Stimulated activated memory B cell treated with anti-CD40 and anti-IgM and Interleukin-4, amounts not matched to agents 10 μg/mL and 1 μg/mL and 100 μg/mL, for 72 hours (primary cell): Measurements from ENCODE around the gene PRRT2.
"Not testable (repeated sequence)": the region's sequence is repeated elsewhere in the genome, so short reads cannot be mapped to it uniquely, and the experiment has no call there.

Experiments used
- ATAC-seq: fragments of 150-1000 bp; cut with Tn5 transposase; 2 replicates; pipeline ENCODE4 v1.10.0; 2021
- H3K27ac Mint-ChIP-seq: one replicate; pipeline ENCODE4 v1.8.0; 2022; ENCODE audit warnings: mild to moderate bottlenecking, mixed read lengths
- H3K27me3 Mint-ChIP-seq: one replicate; pipeline ENCODE4 v1.8.0; 2022; ENCODE audit warnings: mixed read lengths
- H3K36me3 Mint-ChIP-seq: one replicate; pipeline ENCODE4 v1.8.0; 2022; ENCODE audit warnings: mixed read lengths
- H3K4me1 Mint-ChIP-seq: one replicate; pipeline ENCODE4 v1.8.0; 2022; ENCODE audit warnings: mixed read lengths
- H3K4me3 Mint-ChIP-seq: one replicate; pipeline ENCODE4 v1.8.0; 2022; ENCODE audit warnings: mild to moderate bottlenecking, moderate library complexity, mixed read lengths
- H3K9me3 Mint-ChIP-seq: one replicate; pipeline ENCODE4 v1.8.0; 2022; ENCODE audit warnings: mixed read lengths

PRRT2 gene

DNA sequence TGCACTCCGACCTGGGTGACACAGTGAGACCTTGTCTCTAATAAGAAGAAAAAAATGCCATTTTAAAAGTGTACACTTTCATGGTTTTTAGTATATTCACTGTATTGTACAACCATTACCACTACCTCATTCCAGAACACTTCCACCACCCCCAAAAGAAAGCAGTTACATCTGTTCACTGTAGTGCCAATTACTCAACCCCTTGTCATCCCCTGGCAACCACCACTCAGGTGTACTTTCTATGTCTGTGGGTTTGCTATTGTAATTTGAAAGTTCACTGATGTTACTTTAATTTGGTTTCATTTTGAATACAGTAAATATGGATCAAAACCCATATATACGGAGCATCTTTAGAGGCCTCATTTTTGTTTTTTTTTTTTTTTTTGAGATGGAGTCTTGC, 27.8 kb upstream of the PRRT2 start:
- Mint-ChIP-seq H3K36me3 (no peaks in the 10 kb centered on the region), H3K4me1 (peaks cover 16% of the 10 kb centered on the region), H3K27ac (peak overlapping the region; percentile 77), H3K27me3 (no peaks in the 10 kb centered on the region), H3K9me3 (no peaks in the 10 kb centered on the region), H3K4me3 (no peak overlapping the region)
- no peak for ATAC-seq

DNA sequence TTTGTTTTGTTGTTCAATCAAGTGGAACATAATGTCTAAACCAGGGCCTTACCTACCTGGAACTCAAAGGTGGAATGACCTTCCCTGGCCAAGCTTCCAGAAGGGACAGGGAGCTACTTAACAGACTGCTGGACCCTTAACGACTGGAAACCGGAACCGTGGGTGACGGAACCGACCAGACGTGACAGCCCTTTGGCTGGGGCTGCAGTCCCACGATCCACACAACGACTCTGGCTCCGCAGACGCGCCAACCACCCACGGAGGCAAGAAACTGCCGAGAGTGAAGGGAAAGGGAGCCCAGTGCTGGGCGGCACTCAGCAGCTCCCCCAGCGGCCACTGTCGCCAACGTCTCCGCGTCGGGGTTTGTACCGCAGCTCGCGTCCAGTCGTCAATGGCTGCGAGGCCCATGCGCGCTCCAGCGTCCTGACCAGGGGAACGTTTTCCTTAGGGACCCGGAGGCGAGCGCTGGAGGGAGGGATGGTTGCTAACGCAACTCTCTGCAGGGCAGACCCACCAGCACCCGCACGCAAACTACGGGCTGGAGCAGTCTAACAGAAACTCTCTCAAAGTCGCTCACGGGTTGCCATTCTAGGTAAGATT, 27.0 kb upstream of the PRRT2 start:
- H3K27ac Mint-ChIP-seq, result peak overlapping the region; percentile 77
- H3K27me3 Mint-ChIP-seq, result no peaks in the 10 kb centered on the region
- peak overlapping the region; percentile 72 for H3K4me3 Mint-ChIP-seq
- ATAC-seq, result peak; percentile 86
- H3K4me1 Mint-ChIP-seq, result peaks cover 16% of the 10 kb centered on the region
- H3K9me3 Mint-ChIP-seq, result no peaks in the 10 kb centered on the region
- H3K36me3 Mint-ChIP-seq, result no peaks in the 10 kb centered on the region

DNA sequence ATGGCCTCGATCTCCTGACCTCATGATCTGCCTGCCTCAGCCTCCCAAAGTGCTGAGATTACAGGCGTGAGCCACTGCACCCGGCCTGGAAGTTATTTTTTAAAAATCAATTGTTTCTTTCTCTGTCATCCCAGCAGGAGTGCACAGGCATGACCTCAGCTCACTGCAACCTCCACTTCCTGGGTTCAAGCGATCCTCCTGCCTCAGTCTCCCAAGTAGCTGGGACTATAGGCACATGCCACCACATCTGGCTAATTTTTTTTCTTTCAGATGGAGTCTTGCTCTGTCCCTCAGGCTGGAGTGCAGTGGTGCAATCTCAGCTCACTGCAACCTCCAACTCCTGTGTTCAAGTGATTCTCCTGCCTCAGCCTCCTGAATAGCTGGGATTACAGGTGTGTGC, 24.8 kb upstream of the PRRT2 start:
- not testable (repeated sequence) for H3K36me3 Mint-ChIP-seq, H3K4me3 Mint-ChIP-seq, H3K27me3 Mint-ChIP-seq, H3K27ac Mint-ChIP-seq, ATAC-seq, H3K9me3 Mint-ChIP-seq
- H3K4me1 Mint-ChIP-seq, result peaks cover 16% of the 10 kb centered on the region

DNA sequence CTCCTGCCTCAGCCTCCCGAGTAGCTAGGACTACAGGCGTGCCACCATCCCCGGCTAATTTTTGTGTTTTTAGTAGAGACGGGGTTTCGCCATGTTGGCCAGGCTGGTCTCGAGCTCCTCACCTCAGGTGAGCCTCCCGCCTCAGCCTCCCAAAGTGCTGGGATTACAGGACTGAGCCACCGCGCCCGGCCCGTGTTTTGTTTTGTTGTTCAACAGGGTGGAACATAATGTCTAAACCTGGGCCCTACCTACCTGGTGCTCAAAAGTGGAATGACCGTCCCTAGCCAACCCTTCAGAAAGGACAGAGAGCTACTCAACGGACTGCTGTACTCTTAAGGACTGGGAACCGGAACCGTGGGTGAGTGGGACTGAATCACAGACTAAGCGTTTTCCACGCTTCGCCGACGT, 22.2 kb upstream of the PRRT2 start:
- peak overlapping the region; percentile 85 for H3K4me3 Mint-ChIP-seq
- H3K9me3 Mint-ChIP-seq, result no peaks in the 10 kb centered on the region
- H3K4me1 Mint-ChIP-seq, result peaks cover 30% of the 10 kb centered on the region
- peak overlapping the region; percentile 85 for H3K27ac Mint-ChIP-seq
- H3K36me3 Mint-ChIP-seq, result peaks cover 7% of the 10 kb centered on the region
- peak; percentile 0 for ATAC-seq
- H3K27me3 Mint-ChIP-seq, result no peaks in the 10 kb centered on the region

DNA sequence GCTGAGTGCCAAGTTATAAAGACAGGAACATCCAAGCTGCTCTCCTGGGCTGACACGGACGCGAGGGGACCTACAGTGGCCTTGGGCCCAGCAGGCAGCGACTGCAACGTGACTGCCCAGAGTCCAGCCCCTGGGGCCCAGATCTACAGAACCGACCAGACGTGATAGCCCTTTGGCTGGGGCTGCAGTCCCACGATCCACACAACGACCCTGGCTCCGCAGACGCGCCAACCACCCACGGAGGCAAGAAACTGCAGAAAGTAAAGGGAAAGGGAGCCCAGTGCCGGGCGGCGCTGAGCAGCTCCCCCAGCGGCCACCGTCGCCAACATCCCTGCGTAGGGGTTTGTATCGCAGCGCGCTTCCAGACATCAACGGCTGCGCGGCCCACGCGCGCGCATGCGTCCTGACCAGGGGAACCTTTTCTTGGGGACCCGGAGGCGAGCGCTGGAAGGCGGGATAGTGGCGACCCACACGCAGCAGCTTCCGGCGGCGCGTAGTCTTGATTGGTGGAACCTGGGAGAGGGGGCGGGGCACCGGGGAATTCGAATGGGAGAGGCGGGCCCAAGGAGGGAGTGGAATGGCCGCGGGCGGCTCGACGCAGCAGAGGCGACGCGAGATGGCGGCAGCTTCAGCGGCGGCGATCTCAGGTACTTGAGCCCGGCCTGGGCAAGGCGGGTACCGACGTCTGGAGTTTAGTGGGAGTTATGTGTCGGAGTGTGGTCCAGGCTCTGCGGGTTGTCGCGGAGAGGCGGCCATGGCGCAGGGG, 21.6 kb upstream of the PRRT2 start, which contains the start of gene KIF22:
Gene KIF22 (plus strand): TSS at position 569 of the 766 bp plus-strand sequence. CDS start 9 bp downstream, at position 578.
- Mint-ChIP-seq H3K4me3 (peak within 1 kb of the TSS; percentile 85), H3K27ac (peak within 1 kb of the TSS; percentile 85), H3K9me3 (no peaks in the 10 kb centered on the region), H3K36me3 (peaks cover 7% of the 10 kb centered on the region), H3K27me3 (no peaks in the 10 kb centered on the region), H3K4me1 (peaks cover 25% of the 10 kb centered on the region)
- peak; percentile 100 for ATAC-seq

DNA sequence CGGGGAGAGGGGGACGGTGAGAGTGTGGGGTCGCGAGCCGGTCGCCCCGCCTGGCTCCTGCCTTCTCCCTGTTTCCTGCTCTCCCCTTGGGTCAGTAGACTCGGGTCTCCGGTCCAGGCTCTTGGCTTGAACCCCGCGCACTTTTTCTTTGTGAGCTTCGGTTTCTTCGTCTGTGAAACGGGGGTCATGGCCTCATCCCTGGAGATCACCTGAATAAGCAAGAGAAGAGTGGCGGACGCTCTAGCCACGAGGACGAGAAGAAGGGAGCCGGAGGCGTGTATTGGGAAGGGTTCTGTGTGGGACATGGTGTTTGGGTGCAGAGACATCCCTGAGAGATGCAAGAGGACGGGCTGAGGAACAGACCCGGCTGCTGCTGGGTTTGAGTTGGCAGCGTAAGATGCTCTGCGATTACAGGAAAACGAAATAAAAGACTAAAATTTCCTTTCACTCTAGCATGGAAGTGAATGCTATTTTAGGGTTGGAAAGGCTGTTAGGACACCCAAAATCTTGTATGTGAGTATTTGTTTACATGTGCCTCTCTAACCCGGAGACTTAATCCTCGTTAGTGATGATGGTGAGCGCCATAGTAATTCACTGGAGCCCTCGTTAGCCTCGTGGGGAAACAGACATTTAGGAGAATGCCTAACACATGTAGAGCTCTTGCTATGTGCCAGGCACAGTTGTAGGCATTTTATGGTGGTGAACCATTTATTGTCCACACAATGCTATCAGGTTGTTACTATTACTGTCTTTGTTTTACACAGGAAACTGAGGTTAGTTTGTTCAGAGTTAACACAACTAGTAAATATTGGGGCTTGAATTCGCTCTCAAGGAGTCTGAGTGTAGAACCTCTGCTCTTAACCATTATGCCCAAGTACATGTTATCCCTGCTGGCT, 20.8 kb upstream of the PRRT2 start:
- peaks cover 21% of the 10 kb centered on the region for H3K4me1 Mint-ChIP-seq
- peak overlapping the region; percentile 85 for H3K27ac Mint-ChIP-seq
- no peaks in the 10 kb centered on the region for H3K9me3 Mint-ChIP-seq
- H3K4me3 Mint-ChIP-seq, result peak overlapping the region; percentile 85
- H3K36me3 Mint-ChIP-seq, result peaks cover 7% of the 10 kb centered on the region
- no peak for ATAC-seq
- no peaks in the 10 kb centered on the region for H3K27me3 Mint-ChIP-seq

DNA sequence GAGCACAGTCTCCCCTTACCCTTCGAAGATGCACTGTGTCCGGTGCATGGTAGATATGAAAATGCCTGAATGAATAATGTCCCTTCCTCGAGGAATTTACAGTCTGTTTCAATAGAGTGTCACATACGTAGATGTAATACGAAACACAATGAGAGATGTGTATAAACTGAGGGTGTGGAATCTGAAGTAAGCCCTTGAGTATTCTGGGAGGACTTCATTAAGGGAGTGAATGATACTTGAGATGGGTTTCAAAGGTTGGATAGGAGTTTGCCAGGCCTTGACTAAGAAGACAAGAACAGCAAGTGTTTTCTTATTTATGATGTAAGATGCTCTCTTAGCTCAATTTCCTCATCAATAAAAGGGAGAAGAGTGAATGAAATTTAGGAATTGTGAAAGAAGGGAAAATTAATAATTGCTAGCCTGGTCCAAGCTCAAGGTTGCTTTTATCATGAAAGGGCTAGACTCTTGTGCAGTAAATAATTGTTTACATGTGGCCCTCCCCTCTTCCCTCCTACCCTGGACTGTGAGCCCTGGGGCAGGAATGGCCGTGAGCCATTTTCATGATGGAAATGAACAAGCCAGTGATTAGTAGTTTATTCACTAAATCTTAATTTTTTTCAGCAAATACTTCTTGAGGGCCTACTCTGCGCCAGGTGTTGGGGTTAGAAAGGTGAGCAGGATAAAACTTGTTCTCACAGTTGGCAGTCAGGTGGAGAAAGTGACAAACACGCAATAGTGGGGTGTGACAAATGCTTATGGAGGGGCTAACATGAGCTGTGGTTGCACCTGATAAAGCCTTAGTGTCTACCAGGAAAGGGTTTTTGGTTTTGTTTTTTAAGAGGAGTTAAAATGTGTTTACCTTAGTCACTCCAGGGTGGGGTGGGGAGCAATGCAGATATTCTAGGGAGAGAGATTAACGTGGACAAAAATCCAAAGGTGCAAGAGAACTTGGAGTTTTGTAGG, 19.9 kb upstream of the PRRT2 start:
- no peak for ATAC-seq

DNA sequence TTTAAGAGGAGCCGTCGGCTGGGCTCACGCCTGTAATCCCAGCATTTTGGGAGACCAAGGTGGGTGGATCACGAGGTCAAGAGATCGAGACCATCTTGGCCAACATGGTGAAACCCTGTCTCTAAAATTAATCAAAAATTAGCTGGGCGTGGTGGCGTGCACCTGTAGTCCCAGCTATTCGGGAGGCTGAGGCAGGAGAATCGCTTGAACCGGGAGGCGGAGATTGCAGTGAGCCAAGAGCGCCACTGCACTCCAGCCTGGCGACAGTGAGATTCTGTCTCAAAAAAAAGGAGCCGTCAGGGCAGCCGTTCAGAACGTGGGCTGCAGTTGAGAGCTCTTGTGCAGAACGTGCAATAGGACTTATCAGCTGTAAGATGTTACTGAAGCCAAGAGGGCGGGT, 18.8 kb upstream of the PRRT2 start:
- not testable (repeated sequence) for ATAC-seq, H3K9me3 Mint-ChIP-seq, H3K4me3 Mint-ChIP-seq, H3K27ac Mint-ChIP-seq, H3K27me3 Mint-ChIP-seq
- Mint-ChIP-seq H3K4me1 (peaks cover 21% of the 10 kb centered on the region), H3K36me3 (peaks cover 18% of the 10 kb centered on the region)

More for the DNA sequence above, 19.9 kb upstream of the PRRT2 start:
- peak overlapping the region; percentile 85 for H3K27ac Mint-ChIP-seq
- H3K4me3 Mint-ChIP-seq, result peak overlapping the region; percentile 55
- no peaks in the 10 kb centered on the region for H3K27me3 Mint-ChIP-seq
- H3K4me1 Mint-ChIP-seq, result peaks cover 21% of the 10 kb centered on the region
- H3K36me3 Mint-ChIP-seq, result peaks cover 11% of the 10 kb centered on the region
- no peaks in the 10 kb centered on the region for H3K9me3 Mint-ChIP-seq

DNA sequence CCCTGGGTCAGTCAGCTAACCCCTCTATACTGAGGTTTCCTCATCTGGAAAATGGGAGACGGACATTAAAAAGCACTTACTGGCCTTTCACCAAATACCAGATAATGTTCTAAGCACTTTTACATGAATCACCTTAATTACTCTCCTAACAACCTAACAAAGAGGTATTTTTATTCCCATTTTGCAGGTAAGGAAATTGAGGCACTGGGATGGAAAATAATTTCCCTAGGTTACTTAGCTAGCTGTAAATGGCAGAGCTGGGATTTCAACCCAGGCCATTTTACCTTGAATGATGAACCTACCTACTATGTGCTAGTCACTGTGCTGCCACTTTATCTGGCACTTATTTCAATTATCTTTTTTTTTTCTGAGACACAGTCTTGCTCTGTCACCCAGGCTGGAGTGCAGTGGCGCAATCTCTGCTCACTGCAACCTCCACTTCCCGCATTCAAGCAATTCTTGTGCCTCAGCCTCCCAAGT, 17.7 kb upstream of the PRRT2 start:
- Mint-ChIP-seq H3K27me3 (no peaks in the 10 kb centered on the region), H3K27ac (no peak overlapping the region), H3K9me3 (no peaks in the 10 kb centered on the region), H3K4me3 (no peak overlapping the region), H3K4me1 (peaks cover 21% of the 10 kb centered on the region), H3K36me3 (peaks cover 29% of the 10 kb centered on the region)
- no peak for ATAC-seq

DNA sequence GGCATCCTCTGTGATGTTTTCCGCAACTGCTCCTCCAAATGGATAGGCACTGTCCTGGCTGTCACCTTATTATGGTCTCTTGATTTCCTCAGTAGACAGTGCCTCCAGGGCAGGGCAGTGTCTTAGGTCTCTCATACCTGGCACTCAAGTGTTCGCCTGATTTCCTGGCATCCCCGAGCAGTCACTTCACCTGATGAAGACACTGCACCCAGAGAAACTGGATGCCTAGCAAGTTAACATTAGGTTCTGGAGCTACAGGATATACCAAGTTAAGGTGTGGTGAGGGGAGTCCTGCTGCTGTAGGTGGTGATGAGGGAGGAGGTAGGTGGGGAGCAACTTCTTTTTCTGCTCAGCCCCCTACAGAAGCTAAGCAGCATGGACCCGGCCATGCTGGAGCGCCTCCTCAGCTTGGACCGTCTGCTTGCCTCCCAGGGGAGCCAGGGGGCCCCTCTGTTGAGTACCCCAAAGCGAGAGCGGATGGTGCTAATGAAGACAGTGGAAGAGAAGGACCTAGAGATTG, 9.5 kb upstream of the PRRT2 start:
- ATAC-seq, result no peak
- Mint-ChIP-seq H3K27ac (no peak overlapping the region), H3K36me3 (peaks cover 49% of the 10 kb centered on the region), H3K27me3 (no peaks in the 10 kb centered on the region), H3K9me3 (no peaks in the 10 kb centered on the region), H3K4me3 (no peak overlapping the region), H3K4me1 (peaks cover 21% of the 10 kb centered on the region)

DNA sequence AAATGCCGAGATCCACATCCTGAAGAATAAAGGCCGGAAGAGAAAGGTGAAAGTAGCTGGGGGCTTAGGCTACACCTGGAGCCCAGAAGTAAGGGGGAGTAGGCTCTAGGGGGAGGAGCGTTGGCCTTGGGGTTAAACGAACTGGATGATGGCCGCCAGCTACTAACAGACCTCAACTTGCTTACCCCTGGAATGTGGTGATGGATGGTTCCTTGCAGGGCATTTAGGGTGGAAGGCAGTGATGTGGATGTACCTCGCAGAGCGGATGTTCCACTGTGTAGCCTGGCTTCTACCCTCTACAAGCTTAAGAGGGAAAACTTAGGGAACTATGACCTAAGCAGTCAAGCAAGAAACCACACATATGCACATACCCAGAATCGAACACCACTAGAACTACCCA, 8.0 kb upstream of the PRRT2 start:
- Mint-ChIP-seq H3K27me3 (no peaks in the 10 kb centered on the region), H3K4me3 (peak overlapping the region; percentile 99), H3K4me1 (peaks cover 36% of the 10 kb centered on the region), H3K36me3 (peaks cover 50% of the 10 kb centered on the region), H3K9me3 (no peaks in the 10 kb centered on the region), H3K27ac (peak overlapping the region; percentile 98)
- no peak for ATAC-seq

DNA sequence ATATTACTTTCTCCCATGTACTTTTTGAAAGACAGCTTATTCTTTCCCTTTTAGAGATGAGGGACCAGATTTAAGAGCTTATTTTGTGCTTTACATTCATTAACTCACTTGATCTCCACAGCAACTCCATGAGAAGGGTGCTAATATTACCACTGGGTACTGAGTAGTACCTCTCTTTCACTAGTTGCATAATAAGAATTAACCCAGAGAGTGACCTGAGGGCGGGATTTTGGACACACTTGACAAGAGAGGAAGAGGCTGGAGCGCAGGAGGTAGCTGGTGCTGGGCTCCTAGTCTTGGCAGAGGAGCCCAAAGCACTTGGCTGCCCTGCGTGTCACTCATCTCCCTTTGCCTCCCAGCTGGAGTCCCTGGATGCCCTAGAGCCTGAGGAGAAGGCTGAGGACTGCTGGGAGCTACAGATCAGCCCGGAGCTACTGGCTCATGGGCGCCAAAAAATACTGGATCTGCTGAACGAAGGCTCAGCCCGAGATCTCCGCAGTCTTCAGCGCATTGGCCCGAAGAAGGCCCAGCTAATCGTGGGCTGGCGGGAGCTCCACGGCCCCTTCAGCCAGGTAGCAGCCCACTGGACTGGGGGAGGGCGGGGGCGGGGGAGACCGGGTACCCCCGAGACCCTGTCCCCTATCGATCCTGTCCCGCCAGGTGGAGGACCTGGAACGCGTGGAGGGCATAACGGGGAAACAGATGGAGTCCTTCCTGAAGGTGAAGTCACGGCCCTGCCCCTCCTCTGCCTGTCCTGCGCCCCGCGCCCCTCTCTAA, 7.3 kb upstream of the PRRT2 start:
- Mint-ChIP-seq H3K9me3 (no peaks in the 10 kb centered on the region), H3K4me1 (peaks cover 37% of the 10 kb centered on the region), H3K27me3 (no peaks in the 10 kb centered on the region), H3K27ac (peak overlapping the region; percentile 98), H3K36me3 (peaks cover 46% of the 10 kb centered on the region), H3K4me3 (peak overlapping the region; percentile 99)
- no peak for ATAC-seq

DNA sequence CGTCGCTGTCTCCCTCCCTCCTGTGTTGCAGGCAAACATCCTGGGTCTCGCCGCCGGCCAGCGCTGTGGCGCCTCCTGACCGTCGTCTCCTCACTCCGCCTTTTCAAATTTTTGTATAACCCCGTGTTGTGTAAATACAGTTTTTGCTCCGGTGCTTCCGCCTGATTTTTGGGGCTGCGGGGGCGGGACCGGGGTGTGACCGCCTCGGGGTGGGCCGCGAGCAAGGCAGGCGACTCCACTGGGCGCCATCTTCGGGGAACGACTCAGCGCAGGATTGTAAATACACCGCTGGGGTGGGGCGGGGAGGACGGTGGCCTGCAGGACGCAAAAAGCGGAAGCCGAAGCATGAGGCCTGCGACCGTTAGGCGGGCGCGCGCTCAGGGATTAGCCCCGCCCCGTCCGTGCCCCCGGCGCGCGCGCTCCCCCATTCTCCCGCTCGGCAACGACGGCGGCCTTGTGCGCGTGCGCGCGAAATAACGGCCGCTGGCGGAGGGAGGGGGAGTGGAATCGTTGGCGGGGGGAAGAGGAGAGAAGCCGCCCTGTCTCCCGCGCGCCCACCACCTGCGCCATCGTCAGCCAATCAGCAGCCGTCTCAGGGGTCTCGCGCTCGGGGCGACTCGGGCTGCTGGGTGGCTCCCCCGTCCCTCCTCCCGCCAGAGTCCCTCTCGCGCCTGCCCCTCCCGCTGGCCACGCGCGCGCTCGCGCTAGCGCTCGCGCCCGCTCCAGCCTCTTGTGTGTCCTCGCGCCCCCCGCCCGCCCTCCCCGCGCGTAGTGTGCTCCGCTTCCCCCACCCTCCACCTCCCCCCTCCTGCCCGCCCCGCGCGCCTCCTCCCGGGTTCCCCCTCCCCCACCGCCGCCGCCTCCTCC, 6.5 kb upstream of the PRRT2 start:
- H3K27ac Mint-ChIP-seq, result peak overlapping the region; percentile 98
- peak overlapping the region; percentile 99 for H3K4me3 Mint-ChIP-seq
- ATAC-seq, result peak; percentile 83
- H3K9me3 Mint-ChIP-seq, result no peaks in the 10 kb centered on the region
- H3K4me1 Mint-ChIP-seq, result peaks cover 45% of the 10 kb centered on the region
- H3K27me3 Mint-ChIP-seq, result no peaks in the 10 kb centered on the region
- H3K36me3 Mint-ChIP-seq, result peaks cover 49% of the 10 kb centered on the region
